ENCODE measurements around the gene CCNG1. TPM values are rescaled to one million over a fixed set of nuclear protein-coding genes. Genes with fewer than 3 reads are reported as not detected.

The CCNG1 gene
- total RNA-seq, 1 experiment from 2014 or later = 117 TPM

DNA sequence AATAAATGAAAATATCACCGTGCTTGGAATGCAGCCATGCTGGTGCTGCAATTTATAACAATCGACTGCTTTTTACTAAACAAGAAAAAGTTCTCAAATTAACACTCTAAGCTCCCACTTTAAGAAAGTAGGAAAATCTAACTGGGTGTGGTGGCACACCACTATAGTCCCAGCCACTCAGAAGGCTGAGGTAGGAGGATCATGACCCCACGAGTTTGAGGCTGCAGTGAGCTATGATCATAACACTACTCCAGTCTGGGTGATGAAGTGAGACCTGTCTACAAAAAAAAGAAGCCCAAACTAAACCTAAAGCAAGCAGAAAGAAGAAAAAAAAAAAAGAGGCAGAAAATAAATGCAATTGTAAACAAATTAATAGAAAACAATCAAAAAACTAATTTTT lies 10.5 kb downstream of the CCNG1 start:
- ChIA-PET CTCF (no interaction called here), POLR2A (no interaction called here)
- ATAC-seq (no peak), DNase-seq (ENCODE audit: low read depth, low spot score) (no peak)
- no peak overlapping the region for H3K27ac ChIP-seq (ENCODE audit: low read length)
- H3K36me3 ChIP-seq (ENCODE audit: control insufficient read depth, insufficient read depth, low read length) = peaks cover 39% of the 10 kb centered on the region
- no peaks in the 10 kb centered on the region for H3K9me3 ChIP-seq (ENCODE audit: control insufficient read depth, insufficient read depth, low read depth, low read length)
- TF ChIP-seq TCF7L2 (IDR thresholded peaks at IDR 0.05; ENCODE audit: low read depth, low read length) = no peak
- H3K27me3 ChIP-seq (ENCODE audit: control insufficient read depth, insufficient read depth, low read length) = no peaks in the 10 kb centered on the region
- in situ Hi-C loops (cut with HindIII; ENCODE audit: low pct_unique_long_range_greater_than_20kb, low sequenced_read_pairs) = no loop called here
- BruUV-seq (replicated peaks) = no TSS peak
- H3K4me3 ChIP-seq (ENCODE audit: low read depth in 2 of 2, low read length in 2 of 2) = no peak overlapping the region
- intact Hi-C loops (cut with micrococcal nuclease; ENCODE audit: unreplicated experiment) = no loop called here
- H3K4me1 ChIP-seq (ENCODE audit: control insufficient read depth, insufficient read depth, low read length) = no peaks in the 10 kb centered on the region

DNA sequence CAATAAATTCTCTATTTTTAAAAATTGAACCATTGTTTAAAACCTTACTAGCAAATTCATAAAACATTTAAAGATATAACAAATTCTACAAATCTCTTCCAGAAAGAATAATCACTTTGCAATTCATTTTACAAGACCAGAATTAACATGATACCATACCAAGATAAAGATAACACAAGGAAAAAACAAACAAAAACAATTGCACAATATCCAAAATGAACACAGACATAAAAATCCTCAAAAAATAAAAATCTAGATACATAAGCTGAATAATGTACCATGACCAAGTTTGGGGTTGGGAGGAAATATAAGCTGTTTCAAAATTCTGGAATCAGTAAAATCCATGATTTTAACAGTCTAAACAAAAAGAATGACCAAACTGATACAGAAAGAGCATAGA lies 11.1 kb downstream of the CCNG1 start:
- DNase-seq (ENCODE audit: low read depth, low spot score) (no peak), ATAC-seq (no peak)
- TF ChIP-seq, protein P1, sequence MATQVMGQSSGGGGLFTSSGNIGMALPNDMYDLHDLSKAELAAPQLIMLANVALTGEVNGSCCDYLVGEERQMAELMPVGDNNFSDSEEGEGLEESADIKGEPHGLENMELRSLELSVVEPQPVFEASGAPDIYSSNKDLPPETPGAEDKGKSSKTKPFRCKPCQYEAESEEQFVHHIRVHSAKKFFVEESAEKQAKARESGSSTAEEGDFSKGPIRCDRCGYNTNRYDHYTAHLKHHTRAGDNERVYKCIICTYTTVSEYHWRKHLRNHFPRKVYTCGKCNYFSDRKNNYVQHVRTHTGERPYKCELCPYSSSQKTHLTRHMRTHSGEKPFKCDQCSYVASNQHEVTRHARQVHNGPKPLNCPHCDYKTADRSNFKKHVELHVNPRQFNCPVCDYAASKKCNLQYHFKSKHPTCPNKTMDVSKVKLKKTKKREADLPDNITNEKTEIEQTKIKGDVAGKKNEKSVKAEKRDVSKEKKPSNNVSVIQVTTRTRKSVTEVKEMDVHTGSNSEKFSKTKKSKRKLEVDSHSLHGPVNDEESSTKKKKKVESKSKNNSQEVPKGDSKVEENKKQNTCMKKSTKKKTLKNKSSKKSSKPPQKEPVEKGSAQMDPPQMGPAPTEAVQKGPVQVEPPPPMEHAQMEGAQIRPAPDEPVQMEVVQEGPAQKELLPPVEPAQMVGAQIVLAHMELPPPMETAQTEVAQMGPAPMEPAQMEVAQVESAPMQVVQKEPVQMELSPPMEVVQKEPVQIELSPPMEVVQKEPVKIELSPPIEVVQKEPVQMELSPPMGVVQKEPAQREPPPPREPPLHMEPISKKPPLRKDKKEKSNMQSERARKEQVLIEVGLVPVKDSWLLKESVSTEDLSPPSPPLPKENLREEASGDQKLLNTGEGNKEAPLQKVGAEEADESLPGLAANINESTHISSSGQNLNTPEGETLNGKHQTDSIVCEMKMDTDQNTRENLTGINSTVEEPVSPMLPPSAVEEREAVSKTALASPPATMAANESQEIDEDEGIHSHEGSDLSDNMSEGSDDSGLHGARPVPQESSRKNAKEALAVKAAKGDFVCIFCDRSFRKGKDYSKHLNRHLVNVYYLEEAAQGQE (IDR thresholded peaks at IDR 0.05; ENCODE audit: insufficient read depth in 1 of 2, low read depth in 2 of 2, low read length in 1 of 2) = no peak
- TF ChIP-seq POLR2AphosphoS5 (IDR thresholded peaks at IDR 0.05; ENCODE audit: low read depth, low read length) = no peak
- no peak for TF ChIP-seq SIN3A (IDR thresholded peaks at IDR 0.05; ENCODE audit: borderline replicate concordance, insufficient read depth, low read depth, low read length)
- TF ChIP-seq TCF7L2 (IDR thresholded peaks at IDR 0.05; ENCODE audit: low read depth, low read length) = no peak
- TF ChIP-seq, protein P2, sequence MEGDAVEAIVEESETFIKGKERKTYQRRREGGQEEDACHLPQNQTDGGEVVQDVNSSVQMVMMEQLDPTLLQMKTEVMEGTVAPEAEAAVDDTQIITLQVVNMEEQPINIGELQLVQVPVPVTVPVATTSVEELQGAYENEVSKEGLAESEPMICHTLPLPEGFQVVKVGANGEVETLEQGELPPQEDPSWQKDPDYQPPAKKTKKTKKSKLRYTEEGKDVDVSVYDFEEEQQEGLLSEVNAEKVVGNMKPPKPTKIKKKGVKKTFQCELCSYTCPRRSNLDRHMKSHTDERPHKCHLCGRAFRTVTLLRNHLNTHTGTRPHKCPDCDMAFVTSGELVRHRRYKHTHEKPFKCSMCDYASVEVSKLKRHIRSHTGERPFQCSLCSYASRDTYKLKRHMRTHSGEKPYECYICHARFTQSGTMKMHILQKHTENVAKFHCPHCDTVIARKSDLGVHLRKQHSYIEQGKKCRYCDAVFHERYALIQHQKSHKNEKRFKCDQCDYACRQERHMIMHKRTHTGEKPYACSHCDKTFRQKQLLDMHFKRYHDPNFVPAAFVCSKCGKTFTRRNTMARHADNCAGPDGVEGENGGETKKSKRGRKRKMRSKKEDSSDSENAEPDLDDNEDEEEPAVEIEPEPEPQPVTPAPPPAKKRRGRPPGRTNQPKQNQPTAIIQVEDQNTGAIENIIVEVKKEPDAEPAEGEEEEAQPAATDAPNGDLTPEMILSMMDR (IDR thresholded peaks at IDR 0.05) = no peak
- Histone ChIP-seq H3K4me3 (ENCODE audit: low read depth in 2 of 2, low read length in 2 of 2) (no peak overlapping the region), H3K4me1 (ENCODE audit: control insufficient read depth, insufficient read depth, low read length) (no peaks in the 10 kb centered on the region), H3K27me3 (ENCODE audit: control insufficient read depth, insufficient read depth, low read length) (no peaks in the 10 kb centered on the region), H3K9me3 (ENCODE audit: control insufficient read depth, insufficient read depth, low read depth, low read length) (no peaks in the 10 kb centered on the region), H3K36me3 (ENCODE audit: control insufficient read depth, insufficient read depth, low read length) (peaks cover 43% of the 10 kb centered on the region), H3K27ac (ENCODE audit: low read length) (no peak overlapping the region)
- ChIA-PET CTCF (no interaction called here), POLR2A (no interaction called here)
- in situ Hi-C loops (cut with HindIII; ENCODE audit: low pct_unique_long_range_greater_than_20kb, low sequenced_read_pairs) (no loop called here), intact Hi-C loops (cut with micrococcal nuclease; ENCODE audit: unreplicated experiment) (no loop called here)
- TSS peak; percentile 3 for BruUV-seq (replicated peaks)

DNA sequence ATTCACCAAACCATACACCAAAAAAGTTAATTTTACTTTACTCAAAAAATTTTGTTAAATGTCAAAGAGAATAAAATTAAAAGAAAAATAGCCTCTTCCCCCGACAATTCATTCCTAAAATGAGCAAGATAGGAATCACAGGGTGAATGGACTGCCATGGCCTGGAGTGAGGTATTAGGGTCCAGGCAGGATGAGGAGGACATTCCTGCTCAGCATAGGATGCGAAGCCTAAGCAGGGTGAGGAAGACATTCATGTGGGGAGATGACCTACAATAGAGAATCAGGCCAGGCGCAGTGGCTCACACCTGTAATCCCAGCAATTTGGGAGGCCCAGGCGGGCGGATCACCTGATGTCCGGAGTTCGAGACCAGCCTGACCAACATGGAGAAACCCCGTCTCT lies 14.1 kb downstream of the CCNG1 start:
- BruUV-seq (replicated peaks) = no TSS peak
- in situ Hi-C loops (cut with HindIII; ENCODE audit: low pct_unique_long_range_greater_than_20kb, low sequenced_read_pairs) (no loop called here), intact Hi-C loops (cut with micrococcal nuclease; ENCODE audit: unreplicated experiment) (no loop called here)
- TF ChIP-seq SIN3A (IDR thresholded peaks at IDR 0.05; ENCODE audit: borderline replicate concordance, insufficient read depth, low read depth, low read length) (no peak), POLR2AphosphoS5 (IDR thresholded peaks at IDR 0.05; ENCODE audit: low read depth, low read length) (no peak), TCF7L2 (IDR thresholded peaks at IDR 0.05; ENCODE audit: low read depth, low read length) (no peak)
- TF ChIP-seq, protein P1 (IDR thresholded peaks at IDR 0.05; ENCODE audit: insufficient read depth in 1 of 2, low read depth in 2 of 2, low read length in 1 of 2) = no peak
- TF ChIP-seq, protein P2 (IDR thresholded peaks at IDR 0.05) = no peak
- no peak for ATAC-seq
- DNase-seq (ENCODE audit: low read depth, low spot score) = no peak
- no peaks in the 10 kb centered on the region for H3K27me3 ChIP-seq (ENCODE audit: control insufficient read depth, insufficient read depth, low read length)
- POLR2A ChIA-PET = no interaction called here
- no peaks in the 10 kb centered on the region for H3K9me3 ChIP-seq (ENCODE audit: control insufficient read depth, insufficient read depth, low read depth, low read length)
- H3K4me3 ChIP-seq (ENCODE audit: low read depth in 2 of 2, low read length in 2 of 2) = no peak overlapping the region
- H3K36me3 ChIP-seq (ENCODE audit: control insufficient read depth, insufficient read depth, low read length) = peaks cover 31% of the 10 kb centered on the region
- CTCF ChIA-PET = no interaction called here
- H3K27ac ChIP-seq (ENCODE audit: low read length) = no peak overlapping the region
- no peaks in the 10 kb centered on the region for H3K4me1 ChIP-seq (ENCODE audit: control insufficient read depth, insufficient read depth, low read length)

Measured in Panc1 (cell line).